IMR-90 (cell line): ENCODE measurements around the gene MROH7. TPM values are rescaled to one million over a fixed set of nuclear protein-coding genes. Genes with fewer than 3 reads are reported as not detected.

Experiments used
- ATAC-seq: fragments of 200-7000 bp; cut with Tn5 transposase; 2 replicates; pipeline ENCODE4 v1.9.1; 2020; ENCODE audit warnings: low read depth, mild to moderate bottlenecking, moderate library complexity
- BruUV-seq: library from RNA; stranded (reverse); fragments of 400-500 nt; replicated peaks from 2 replicates; lab custom pipeline; 2021; lab: Mats Ljungman, UMichigan
- CTCF ChIA-PET: fragments of 300-600 bp; formaldehyde crosslinking; extraction: SDS; loops from one replicate; lab custom pipeline; 2021; ENCODE audit warnings: antibody characterized with exemption; lab: Yijun Ruan, JAX
- POLR2A ChIA-PET: fragments of 300-600 bp; sonication (Branson Sonifier 250); formaldehyde crosslinking; loops from one replicate; lab custom pipeline; 2022; ENCODE audit warnings: antibody characterized with exemption; ENCODE audit not compliant: unreplicated experiment; lab: Charles Lee
- DNase-seq: peaks from one replicate; pipeline ENCODE4 v3.0.0; 2013
- H2AFZ ChIP-seq: replicated peaks from 2 replicates; pipeline ENCODE3; 2013; ENCODE audit warnings: low read length, mild to moderate bottlenecking; ENCODE audit not compliant: poor library complexity
- H2AK5ac ChIP-seq: 2 replicates; pipeline ENCODE4 v1.6.1; 2013; ENCODE audit warnings: low read depth, low read length, inconsistent platforms
- H2AK9ac ChIP-seq: replicated peaks from 2 replicates; pipeline ENCODE3; 2013; ENCODE audit warnings: mild to moderate bottlenecking, low read depth, low read length, moderate library complexity; ENCODE audit not compliant: poor library complexity
- H2BK120ac ChIP-seq: 2 replicates; pipeline ENCODE4 v1.6.1; 2013; ENCODE audit warnings: low read depth, low read length, inconsistent platforms
- H2BK15ac ChIP-seq: 3 replicates; pipeline ENCODE4 v1.6.1; 2013; ENCODE audit warnings: low read depth, low read length, inconsistent platforms
- H2BK20ac ChIP-seq: 2 replicates; pipeline ENCODE4 v1.6.1; 2013; ENCODE audit warnings: low read depth, mild to moderate bottlenecking, inconsistent platforms, low read length, moderate library complexity
- H2BK5ac ChIP-seq: 2 replicates; pipeline ENCODE4 v1.6.1; 2013; ENCODE audit warnings: mild to moderate bottlenecking, low read depth, low read length, inconsistent platforms; ENCODE audit not compliant: poor library complexity, severe bottlenecking
- H3K14ac ChIP-seq: replicated peaks from 2 replicates; pipeline ENCODE4 v1.6.1; 2013; ENCODE audit warnings: low read depth, low read length, inconsistent platforms
- H3K18ac ChIP-seq: 2 replicates; pipeline ENCODE4 v1.6.1; 2013; ENCODE audit warnings: low read depth, low read length, control low read depth
- H3K23ac ChIP-seq: 2 replicates; pipeline ENCODE4 v1.6.1; 2013; ENCODE audit warnings: low read depth, low read length, inconsistent platforms
- H3K27ac ChIP-seq: 2 replicates; pipeline ENCODE4 v1.5.1; 2013; ENCODE audit warnings: mild to moderate bottlenecking, control low read depth, low read length; ENCODE audit not compliant: insufficient read depth
- H3K27me3 ChIP-seq: 2 replicates; pipeline ENCODE4 v1.6.1; 2013; ENCODE audit warnings: low read length; ENCODE audit not compliant: control insufficient read depth, insufficient read depth
- H3K36me3 ChIP-seq: 2 replicates; pipeline ENCODE4 v1.6.1; 2013; ENCODE audit warnings: low read length, mixed read lengths; ENCODE audit not compliant: control insufficient read depth, insufficient read depth
- H3K4ac ChIP-seq: 2 replicates; pipeline ENCODE4 v1.6.1; 2013; ENCODE audit warnings: low read depth, low read length, inconsistent platforms
- H3K4me1 ChIP-seq: 2 replicates; pipeline ENCODE4 v1.6.1; 2013; ENCODE audit warnings: low read length, mixed read lengths; ENCODE audit not compliant: control insufficient read depth, insufficient read depth
- H3K4me2 ChIP-seq: 2 replicates; pipeline ENCODE4 v1.6.1; 2013; ENCODE audit warnings: low read depth, mild to moderate bottlenecking, control low read depth, low read length, moderate library complexity
- H3K4me3 ChIP-seq: 2 replicates; pipeline ENCODE4 v1.5.1; 2013; ENCODE audit warnings: low read depth, mild to moderate bottlenecking, control low read depth, low read length, moderate library complexity; ENCODE audit not compliant: insufficient read depth
- H3K56ac ChIP-seq: 2 replicates; pipeline ENCODE4 v1.6.1; 2013; ENCODE audit warnings: low read length, inconsistent platforms; ENCODE audit not compliant: insufficient read depth; ENCODE audit errors: extremely low read depth
- H3K79me1 ChIP-seq, 2 experiments: 2 replicates each; pipeline ENCODE4 v1.6.1; 2013; ENCODE audit warnings: low read length in 2 of 2, inconsistent platforms in 1 of 2, low read depth in 1 of 2
- H3K9ac ChIP-seq: 2 replicates; pipeline ENCODE4 v1.6.1; 2013; ENCODE audit warnings: low read depth, low read length, control low read depth
- H3K9me1 ChIP-seq: 2 replicates; pipeline ENCODE4 v1.6.1; 2013; ENCODE audit warnings: low read length, inconsistent platforms; ENCODE audit not compliant: insufficient read depth
- H3K9me3 ChIP-seq: 2 replicates; pipeline ENCODE4 v1.6.1; 2013; ENCODE audit warnings: low read length; ENCODE audit not compliant: control insufficient read depth, insufficient read depth
- H4K20me1 ChIP-seq: 2 replicates; pipeline ENCODE4 v1.6.1; 2013; ENCODE audit warnings: low read length, inconsistent platforms; ENCODE audit not compliant: insufficient read depth
- H4K5ac ChIP-seq: 2 replicates; pipeline ENCODE4 v1.6.1; 2013; ENCODE audit warnings: mild to moderate bottlenecking, low read depth, low read length, control low read depth
- H4K8ac ChIP-seq, 2 experiments: 2 replicates each; pipeline ENCODE4 v1.6.1; 2013; ENCODE audit warnings: low read depth in 2 of 2, low read length in 2 of 2, control low read depth in 1 of 2, inconsistent platforms in 1 of 2
- H4K91ac ChIP-seq: 2 replicates; pipeline ENCODE4 v1.6.1; 2013; ENCODE audit warnings: low read depth, low read length, inconsistent platforms; ENCODE audit not compliant: insufficient read depth
- BHLHE40 ChIP-seq: fragments of 150-350 bp; IDR thresholded peaks from 2 replicates; pipeline ENCODE4 v1.6.1; 2016; ENCODE audit warnings: mild to moderate bottlenecking, low read depth, low read length
- CEBPB ChIP-seq: IDR thresholded peaks from 2 replicates; pipeline ENCODE4 v1.6.1; 2012; ENCODE audit warnings: low read depth, low read length, improper control_type of control experiment
- FOS ChIP-seq: fragments of 150-350 bp; IDR thresholded peaks from 2 replicates; pipeline ENCODE4 v1.6.1; 2016; ENCODE audit warnings: low read depth, low read length
- MAFK ChIP-seq: IDR thresholded peaks from 2 replicates; pipeline ENCODE4 v1.6.1; 2012; ENCODE audit warnings: low read depth, low read length, improper control_type of control experiment
- MAZ ChIP-seq: IDR thresholded peaks from 2 replicates; pipeline ENCODE4 v1.6.1; 2012; ENCODE audit warnings: low read depth, mild to moderate bottlenecking, low read length, improper control_type of control experiment, moderate library complexity, borderline replicate concordance
- MXI1 ChIP-seq: IDR thresholded peaks from 2 replicates; pipeline ENCODE4 v1.6.1; 2012; ENCODE audit warnings: low read depth, mild to moderate bottlenecking, low read length, moderate library complexity, borderline replicate concordance
- POLR2A ChIP-seq: IDR thresholded peaks from 2 replicates; pipeline ENCODE4 v1.6.1; 2012; ENCODE audit warnings: mild to moderate bottlenecking, low read depth, low read length
- RAD21 ChIP-seq: IDR thresholded peaks from 2 replicates; pipeline ENCODE4 v1.6.1; 2012; ENCODE audit warnings: low read length, improper control_type of control experiment
- RCOR1 ChIP-seq: IDR thresholded peaks from 2 replicates; pipeline ENCODE4 v1.6.1; 2012; ENCODE audit warnings: mild to moderate bottlenecking, low read length, improper control_type of control experiment; ENCODE audit not compliant: insufficient replicate concordance
- RFX5 ChIP-seq: IDR thresholded peaks from 2 replicates; pipeline ENCODE4 v1.8.0; 2012; ENCODE audit warnings: low read depth, mild to moderate bottlenecking, low read length, moderate library complexity
- SMC3 ChIP-seq: fragments of 150-350 bp; IDR thresholded peaks from 2 replicates; pipeline ENCODE4 v1.6.1; 2016; ENCODE audit warnings: low read depth, mild to moderate bottlenecking, antibody characterized with exemption, low read length, moderate library complexity
- WGBS, 2 experiments: methylation state at CpG; one replicate each; pipeline versions ENCODE4 v1.1.5 to v1.1.7; 2013; ENCODE audit warnings: missing lambda C conversion rate in 2 of 2; ENCODE audit not compliant: insufficient read length in 1 of 2; ENCODE audit errors: extremely low coverage in 2 of 2; 5-methylcytosine and 5-hydroxymethylcytosine counted together
- dilution Hi-C: fragments of 300-500 bp; cut with HindIII; formaldehyde crosslinking; loops from one replicate; pipeline ENCODE4 v1.14.3; 2018; ENCODE audit warnings: low sequenced_read_pairs; ENCODE audit not compliant: unreplicated experiment
- in situ Hi-C: fragments of 300-500 bp; cut with MboI; formaldehyde crosslinking; loops from 3 replicates; pipeline ENCODE4 v1.14.3; 2019; ENCODE audit warnings: low sequenced_read_pairs, inconsistent platforms, mixed read lengths
- intact Hi-C: fragments of 100-400 bp; cut with micrococcal nuclease; formaldehyde crosslinking; loops from 2 replicates; pipeline ENCODE4 v1.10.0; 2022
- polyA plus RNA-seq, 3 experiments: library from polyadenylated mRNA; depleted of rRNA; stranded (reverse); fragments of >200 nt; gene quantifications; 2 replicates each; pipeline ENCODE4 v1.2.3, GENCODE V29; 2012; ENCODE audit warnings: low replicate concordance in 1 of 3
- total RNA-seq: library from RNA; depleted of rRNA; stranded (reverse); fragments of >200 nt; gene quantifications from 2 replicates; pipeline ENCODE4 v1.2.3, GENCODE V29; 2012
- TF ChIP-seq, protein P1 (sequence below): fragments of 150-350 bp; IDR thresholded peaks from 2 replicates; pipeline ENCODE4 v1.6.1; 2017; ENCODE audit warnings: mild to moderate bottlenecking, antibody characterized with exemption, low read length, low read depth
- TF ChIP-seq, protein P2 (sequence below): fragments of 150-350 bp; IDR thresholded peaks from 2 replicates; pipeline ENCODE4 v1.6.1; 2016; ENCODE audit warnings: low read depth, mild to moderate bottlenecking, low read length, moderate library complexity, borderline replicate concordance
- TF ChIP-seq, protein P3 (sequence below): conservative IDR thresholded peaks from 2 replicates; pipeline ENCODE4 v1.5.1; 2012; ENCODE audit warnings: mild to moderate bottlenecking, low read depth, low read length, improper control_type of control experiment

MROH7 gene
- total and polyA plus RNA-seq, 2 of the 4 experiments (the other 2 are of a cell fraction), result not detected

GRCh38 chr1:54716299-54717047 lies 74.9 kb downstream of the MROH7 start:
- Histone ChIP-seq H3K9ac (peak overlapping the region; percentile 85; the same call in 1 of the 2 replicates), H4K5ac (peak overlapping the region; percentile 22; the same call in 1 of the 2 replicates), H3K14ac (peak overlapping the region; percentile 93), H3K4ac (peak overlapping the region; percentile 95; the same call in 1 of the 2 replicates), H3K36me3 (peaks cover 5% of the 10 kb centered on the region; the same call in 1 of the 2 replicates), H3K4me2 (peak overlapping the region; percentile 94), H3K23ac (peak overlapping the region; percentile 88; the same call in 1 of the 2 replicates), H3K79me1 (peaks cover 9 to 29% of the 10 kb centered on the region in 2 experiments), H2AFZ (peak overlapping the region; percentile 94), H3K56ac (peak overlapping the region; percentile 66), H3K9me3 (no peaks in the 10 kb centered on the region), H3K4me1 (no peaks in the 10 kb centered on the region), H2BK120ac (no peak overlapping the region), H3K18ac (no peak overlapping the region), H2BK5ac (no peak overlapping the region), H2BK20ac (no peak overlapping the region), H3K27me3 (peaks cover 2% of the 10 kb centered on the region; the same call in 1 of the 2 replicates), H2AK9ac (no peak overlapping the region), H3K9me1 (0 out of 2 replicates have a peak, but pooled peaks cover 6% of the 10 kb centered on the region), H4K8ac (peak overlapping the region; percentile 97 to 99), H4K91ac (peak overlapping the region; percentile 89), H2AK5ac (0 out of 2 replicates have a peak overlapping the region, but pooled peaks have one; percentile 81), H2BK15ac (no peak overlapping the region), H4K20me1 (no peaks in the 10 kb centered on the region), H3K27ac (peak overlapping the region; percentile 74; the same call in 1 of the 2 replicates), H3K4me3 (peak overlapping the region; percentile 86)
- ATAC-seq, result no peak
- ChIA-PET CTCF (no interaction called here), POLR2A (no interaction called here)
- no TSS peak for BruUV-seq
- intact Hi-C loops (loop anchor here (1.0 to 2.0 kb wide), 2 partner anchors 48 to 218 kb away; partner anchors contain the start of gene PARS2), in situ Hi-C loops (no loop called here), dilution Hi-C loops (no loop called here)
- DNase-seq, result peak; percentile 81
- no CpG with 5 or more reads among the region's 8 CpGs for WGBS, 2 experiments
- TF ChIP-seq MAZ, result no peak
- TF ChIP-seq, protein P1, sequence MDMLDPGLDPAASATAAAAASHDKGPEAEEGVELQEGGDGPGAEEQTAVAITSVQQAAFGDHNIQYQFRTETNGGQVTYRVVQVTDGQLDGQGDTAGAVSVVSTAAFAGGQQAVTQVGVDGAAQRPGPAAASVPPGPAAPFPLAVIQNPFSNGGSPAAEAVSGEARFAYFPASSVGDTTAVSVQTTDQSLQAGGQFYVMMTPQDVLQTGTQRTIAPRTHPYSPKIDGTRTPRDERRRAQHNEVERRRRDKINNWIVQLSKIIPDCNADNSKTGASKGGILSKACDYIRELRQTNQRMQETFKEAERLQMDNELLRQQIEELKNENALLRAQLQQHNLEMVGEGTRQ, result no peak
- TF ChIP-seq MAFK, result no peak
- TF ChIP-seq SMC3, result no peak
- TF ChIP-seq, protein P2, sequence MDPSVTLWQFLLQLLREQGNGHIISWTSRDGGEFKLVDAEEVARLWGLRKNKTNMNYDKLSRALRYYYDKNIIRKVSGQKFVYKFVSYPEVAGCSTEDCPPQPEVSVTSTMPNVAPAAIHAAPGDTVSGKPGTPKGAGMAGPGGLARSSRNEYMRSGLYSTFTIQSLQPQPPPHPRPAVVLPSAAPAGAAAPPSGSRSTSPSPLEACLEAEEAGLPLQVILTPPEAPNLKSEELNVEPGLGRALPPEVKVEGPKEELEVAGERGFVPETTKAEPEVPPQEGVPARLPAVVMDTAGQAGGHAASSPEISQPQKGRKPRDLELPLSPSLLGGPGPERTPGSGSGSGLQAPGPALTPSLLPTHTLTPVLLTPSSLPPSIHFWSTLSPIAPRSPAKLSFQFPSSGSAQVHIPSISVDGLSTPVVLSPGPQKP, result no peak
- no peak for TF ChIP-seq MXI1
- TF ChIP-seq, protein P3, sequence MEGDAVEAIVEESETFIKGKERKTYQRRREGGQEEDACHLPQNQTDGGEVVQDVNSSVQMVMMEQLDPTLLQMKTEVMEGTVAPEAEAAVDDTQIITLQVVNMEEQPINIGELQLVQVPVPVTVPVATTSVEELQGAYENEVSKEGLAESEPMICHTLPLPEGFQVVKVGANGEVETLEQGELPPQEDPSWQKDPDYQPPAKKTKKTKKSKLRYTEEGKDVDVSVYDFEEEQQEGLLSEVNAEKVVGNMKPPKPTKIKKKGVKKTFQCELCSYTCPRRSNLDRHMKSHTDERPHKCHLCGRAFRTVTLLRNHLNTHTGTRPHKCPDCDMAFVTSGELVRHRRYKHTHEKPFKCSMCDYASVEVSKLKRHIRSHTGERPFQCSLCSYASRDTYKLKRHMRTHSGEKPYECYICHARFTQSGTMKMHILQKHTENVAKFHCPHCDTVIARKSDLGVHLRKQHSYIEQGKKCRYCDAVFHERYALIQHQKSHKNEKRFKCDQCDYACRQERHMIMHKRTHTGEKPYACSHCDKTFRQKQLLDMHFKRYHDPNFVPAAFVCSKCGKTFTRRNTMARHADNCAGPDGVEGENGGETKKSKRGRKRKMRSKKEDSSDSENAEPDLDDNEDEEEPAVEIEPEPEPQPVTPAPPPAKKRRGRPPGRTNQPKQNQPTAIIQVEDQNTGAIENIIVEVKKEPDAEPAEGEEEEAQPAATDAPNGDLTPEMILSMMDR, result no peak
- TF ChIP-seq RCOR1, result peak; percentile 83
- peak; percentile 45 for TF ChIP-seq FOS
- TF ChIP-seq RFX5, result no peak
- TF ChIP-seq POLR2A, result no peak
- peak; percentile 24; the same call in 1 of the 2 replicates for TF ChIP-seq CEBPB
- TF ChIP-seq RAD21, result no peak
- TF ChIP-seq BHLHE40, result no peak
